Activated B cell treated with CpG ODN at 0.5 μM for 24 hours (primary cell): ENCODE measurements around the gene PLCD4. TPM values are rescaled to one million over a fixed set of nuclear protein-coding genes. Genes with fewer than 3 reads are reported as not detected.
A peak's percentile ranks its signal among the peaks of the same experiment; 100 is the strongest.

Experiments
- ATAC-seq: fragments of 200-7000 bp; cut with Tn5 transposase; one replicate; pipeline ENCODE4 v1.10.0; 2021; ENCODE audit warnings: low read depth, mild to moderate bottlenecking, moderate library complexity
- CTCF ChIA-PET: fragments of 350-600 bp; sonication (Branson Sonifier 250); formaldehyde crosslinking; loops from one replicate; lab custom pipeline; 2021; ENCODE audit warnings: antibody characterized with exemption; lab: Charles Lee
- POLR2A ChIA-PET: fragments of 350-600 bp; sonication (Branson Sonifier 250); formaldehyde crosslinking; loops from one replicate; lab custom pipeline; 2021; ENCODE audit warnings: antibody characterized with exemption; lab: Charles Lee
- DNase-seq: peaks from one replicate; pipeline ENCODE4 v3.0.0; 2022
- H3K27ac Mint-ChIP-seq: one replicate; pipeline ENCODE4 v1.8.0; 2020; ENCODE audit warnings: mixed read lengths
- H3K27me3 Mint-ChIP-seq: one replicate; pipeline ENCODE4 v1.8.0; 2021; ENCODE audit warnings: mixed read lengths
- H3K36me3 Mint-ChIP-seq: one replicate; pipeline ENCODE4 v1.8.0; 2021; ENCODE audit warnings: low read depth, mixed read lengths
- H3K4me1 Mint-ChIP-seq: one replicate; pipeline ENCODE4 v1.8.0; 2021; ENCODE audit warnings: mixed read lengths
- H3K4me3 Mint-ChIP-seq: one replicate; pipeline ENCODE4 v1.8.0; 2020; ENCODE audit warnings: mild to moderate bottlenecking, mixed read lengths
- H3K9me3 Mint-ChIP-seq: one replicate; pipeline ENCODE4 v1.8.0; 2020; ENCODE audit warnings: mixed read lengths
- CTCF ChIP-seq: fragments of 200-600 bp; IDR thresholded peaks from one replicate; pipeline ENCODE4 v1.8.0; 2022; ENCODE audit warnings: antibody characterized with exemption, mild to moderate bottlenecking
- intact Hi-C: fragments of 100-400 bp; cut with micrococcal nuclease; formaldehyde crosslinking; loops from one replicate; pipeline ENCODE4 v1.15.1; 2024
- total RNA-seq: library from RNA; stranded (reverse); gene quantifications from 2 replicates; pipeline ENCODE4 v1.2.3, GENCODE V29; 2022

PLCD4 gene
- total RNA-seq, 1 donor from 2014 or later = 0.64 TPM

GRCh38 chr2:218671654-218672566 is 64.2 kb downstream of the PLCD4 start, which contains the start of the genes RNF25 and STK36:
RNF25 (minus strand) TSS chr2:218672002; CDS start chr2:218671970, 32 bp downstream.
STK36 (plus strand) TSS chr2:218672086; CDS start chr2:218672830, 744 bp downstream.
- intact Hi-C loops = loop anchor here (1.0 to 5.0 kb wide), 7 partner anchors 13 to 715 kb away; partner anchors contain the start of genes ARPC2, BCS1L, CNOT9 and DNPEP
- no peak for TF ChIP-seq CTCF
- peak; percentile 95 for ATAC-seq
- Mint-ChIP-seq H3K36me3 (peaks cover 27% of the 10 kb centered on the region), H3K9me3 (no peaks in the 10 kb centered on the region), H3K4me3 (peak within 1 kb of the TSS; percentile 99), H3K27me3 (no peaks in the 10 kb centered on the region), H3K27ac (peak within 1 kb of the TSS; percentile 97), H3K4me1 (peaks cover 21% of the 10 kb centered on the region)
- ChIA-PET POLR2A (interaction anchor here (0.5 to 3.1 kb wide), 9 partner anchors 12 to 716 kb away, joined by 3 to 61 read pairs (median 4); partner anchors contain the start of genes BCS1L, CNPPD1, DNPEP and TTLL4), CTCF (interaction anchor here (0.9 to 1.3 kb wide), 4 partner anchors 13 to 42 kb away, joined by 3 to 10 read pairs (median 3); partner anchors contain the start of genes BCS1L and ZNF142)
- DNase-seq = peak; percentile 66

- no peaks in the 10 kb centered on the region for H3K27me3 Mint-ChIP-seq
- POLR2A ChIA-PET = no interaction called here
- H3K36me3 Mint-ChIP-seq = peaks cover 7% of the 10 kb centered on the region
- intact Hi-C loops = no loop called here
- H3K4me3 Mint-ChIP-seq = no peak overlapping the region
- no peak for TF ChIP-seq CTCF
- no peaks in the 10 kb centered on the region for H3K9me3 Mint-ChIP-seq
- ATAC-seq (no peak), DNase-seq (no peak)
- CTCF ChIA-PET = no interaction called here
- H3K27ac Mint-ChIP-seq = no peak overlapping the region
- H3K4me1 Mint-ChIP-seq = no peaks in the 10 kb centered on the region
These were observed 71.4 kb downstream of the PLCD4 start for GRCh38 chr2:218679119-218679518.

GRCh38 chr2:218680061-218680460 is 72.4 kb downstream of the PLCD4 start:
- H3K27me3 Mint-ChIP-seq = no peaks in the 10 kb centered on the region
- no peak for ATAC-seq
- no peaks in the 10 kb centered on the region for H3K4me1 Mint-ChIP-seq
- DNase-seq = no peak
- no peak overlapping the region for H3K27ac Mint-ChIP-seq
- H3K4me3 Mint-ChIP-seq = no peak overlapping the region
- H3K36me3 Mint-ChIP-seq = peaks cover 7% of the 10 kb centered on the region
- ChIA-PET CTCF (no interaction called here), POLR2A (no interaction called here)
- H3K9me3 Mint-ChIP-seq = no peaks in the 10 kb centered on the region
- intact Hi-C loops = no loop called here
- TF ChIP-seq CTCF = no peak

Other genes starting within 250 kb of the PLCD4 start
- 0.89 and 0.93 TPM in 2 replicates for gene SLC11A1, start 225.6 kb upstream of the PLCD4 start, total RNA-seq
- gene CTDSP1, start 208.0 kb upstream of the PLCD4 start, total RNA-seq = 107 and 118 TPM in 2 replicates
- gene VIL1, start 188.8 kb upstream of the PLCD4 start, total RNA-seq = 0.07 TPM in 1 of 2 replicates, not detected in the other
- 14.3 and 23.1 TPM in 2 replicates for gene USP37, start 39.5 kb upstream of the PLCD4 start, total RNA-seq
- gene CNOT9, start 39.1 kb upstream of the PLCD4 start, total RNA-seq = 60.5 and 74.4 TPM in 2 replicates
- gene ZNF142, start 51.7 kb downstream of the PLCD4 start, total RNA-seq = 44.9 and 63.6 TPM in 2 replicates
- gene BCS1L, start 51.8 kb downstream of the PLCD4 start, total RNA-seq = 66.9 and 75.1 TPM in 2 replicates
- 29.7 and 35.1 TPM in 2 replicates for gene RNF25, start 64.1 kb downstream of the PLCD4 start, total RNA-seq
- gene STK36, start 64.2 kb downstream of the PLCD4 start, total RNA-seq = 24.2 and 29.2 TPM in 2 replicates
- 36.0 and 37.2 TPM in 2 replicates for gene TTLL4, start 102.9 kb downstream of the PLCD4 start, total RNA-seq
- 0.49 and 0.55 TPM in 2 replicates for gene CYP27A1, start 174.2 kb downstream of the PLCD4 start, total RNA-seq
- gene PRKAG3, start 223.9 kb downstream of the PLCD4 start, total RNA-seq = not detected in 2 replicates